ENCODE measurements around the gene GRHPR.

Gene GRHPR

GRCh38 chr9:37380570-37380969 is 41.9 kb upstream of the GRHPR start:
- TF ChIP-seq CTCF (conservative IDR thresholded peaks at IDR 0.05) = no peak
- no peak for TF ChIP-seq ZFX (IDR thresholded peaks at IDR 0.05)
- no peak overlapping the region for H3K27ac ChIP-seq

- H3K27ac ChIP-seq = no peak overlapping the region
- TF ChIP-seq CTCF (conservative IDR thresholded peaks at IDR 0.05) (no peak), ZFX (IDR thresholded peaks at IDR 0.05) (no peak)
These were observed 41.3 kb upstream of the GRHPR start for GRCh38 chr9:37381094-37381741.

GRCh38 chr9:37382161-37382981 is 40.1 kb upstream of the GRHPR start:
- no peak for TF ChIP-seq ZFX (IDR thresholded peaks at IDR 0.05)
- TF ChIP-seq CTCF (conservative IDR thresholded peaks at IDR 0.05) = no peak
- no peak overlapping the region for H3K27ac ChIP-seq

- H3K27ac ChIP-seq = no peak overlapping the region
- TF ChIP-seq ZFX (IDR thresholded peaks at IDR 0.05) = no peak
- TF ChIP-seq CTCF (conservative IDR thresholded peaks at IDR 0.05) = no peak
These were observed 39.5 kb upstream of the GRHPR start for GRCh38 chr9:37382982-37383357.

GRCh38 chr9:37383393-37383792 is 39.1 kb upstream of the GRHPR start:
- H3K27ac ChIP-seq = no peak overlapping the region
- TF ChIP-seq CTCF (conservative IDR thresholded peaks at IDR 0.05) = no peak
- no peak for TF ChIP-seq ZFX (IDR thresholded peaks at IDR 0.05)

DNA sequence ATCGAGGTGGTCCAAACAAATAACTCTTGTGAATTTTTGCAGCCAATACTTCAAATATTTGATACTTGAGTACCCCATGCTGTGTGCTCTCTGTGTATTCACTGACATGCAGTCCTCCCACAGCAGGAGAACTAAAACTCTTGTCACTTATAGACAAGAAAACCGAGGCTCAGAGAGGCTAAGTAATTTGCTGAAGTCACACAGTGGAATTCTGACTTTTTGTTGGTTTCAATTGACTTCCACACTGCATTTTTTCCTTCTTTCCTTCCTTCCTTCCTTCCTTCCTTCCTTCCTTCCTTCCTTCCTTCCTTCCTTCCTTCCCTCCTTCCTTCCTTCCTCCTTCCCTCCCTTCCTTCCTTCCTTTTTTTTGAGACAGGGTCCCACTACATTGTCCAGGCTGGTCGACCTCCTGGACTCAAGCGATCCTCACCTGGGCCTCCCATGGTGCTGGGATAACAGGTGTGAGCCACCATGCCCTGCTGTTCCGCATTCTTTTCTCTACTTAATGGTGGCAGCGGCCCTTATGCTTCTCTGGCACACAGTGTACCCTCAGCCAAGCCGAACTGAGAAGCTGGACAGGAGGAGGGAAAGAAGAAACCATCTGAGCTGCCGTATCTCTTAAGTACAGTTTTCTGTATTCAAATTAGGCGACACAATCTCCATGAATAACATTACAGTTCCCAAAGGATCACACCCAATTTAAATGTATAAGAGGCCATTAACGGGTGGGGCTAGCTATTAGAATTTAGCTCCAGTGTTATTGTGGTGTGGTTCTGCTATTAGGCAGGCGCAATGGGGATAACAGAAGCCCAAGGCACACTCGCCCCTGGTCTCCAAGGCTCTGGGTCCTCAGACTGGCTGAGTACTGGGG is 38.4 kb upstream of the GRHPR start:
- no peak overlapping the region for H3K27ac ChIP-seq
- TF ChIP-seq ZFX (IDR thresholded peaks at IDR 0.05) (no peak), CTCF (conservative IDR thresholded peaks at IDR 0.05) (no peak)

All from C4-2B (cell line).